GM23338 (cell line): ENCODE data around the gene PCA3. TPM values are rescaled to one million over a fixed set of nuclear protein-coding genes. Genes with fewer than 3 reads are reported as not detected.

Source experiments
- ATAC-seq: fragments of 200-7000 bp; cut with Tn5 transposase; 3 replicates; pipeline ENCODE4 v1.9.1; 2020
- DNase-seq: peaks from one replicate; pipeline ENCODE4 v3.0.0-alpha.2; 2015; ENCODE audit warnings: low spot score
- H2AFZ ChIP-seq: fragments of 200-600 bp; sonication (generic); 2 replicates; pipeline ENCODE4 v1.8.0; 2016; ENCODE audit warnings: antibody characterized with exemption, mild to moderate bottlenecking, moderate library complexity
- H3F3A ChIP-seq: fragments of 200-600 bp; sonication (generic); replicated peaks from 2 replicates; pipeline ENCODE4 v1.8.0; 2017; ENCODE audit warnings: antibody characterized with exemption, mixed run types, low read depth
- H3K27ac ChIP-seq: fragments of 200-600 bp; sonication (generic); 2 replicates; pipeline ENCODE4 v1.6.1; 2016; ENCODE audit warnings: low read depth
- H3K27me3 ChIP-seq: fragments of 200-600 bp; sonication (generic); 2 replicates; pipeline ENCODE4 v1.8.0; 2016; ENCODE audit warnings: mild to moderate bottlenecking, mixed run types, moderate library complexity; ENCODE audit not compliant: insufficient read depth
- H3K36me3 ChIP-seq: fragments of 200-600 bp; sonication (generic); 2 replicates; pipeline ENCODE4 v1.8.0; 2016; ENCODE audit warnings: mild to moderate bottlenecking; ENCODE audit not compliant: insufficient read depth
- H3K4me1 ChIP-seq: fragments of 200-600 bp; sonication (generic); 2 replicates; pipeline ENCODE4 v1.8.0; 2016; ENCODE audit warnings: mild to moderate bottlenecking, moderate library complexity; ENCODE audit not compliant: insufficient read depth
- H3K4me2 ChIP-seq: fragments of 200-600 bp; sonication (generic); 2 replicates; pipeline ENCODE4 v1.7.1; 2017; ENCODE audit warnings: mixed run types
- H3K4me3 ChIP-seq: fragments of 200-600 bp; sonication (generic); 2 replicates; pipeline ENCODE4 v1.6.1; 2016; ENCODE audit warnings: mixed run types
- H3K79me2 ChIP-seq: fragments of 200-600 bp; sonication (generic); replicated peaks from 2 replicates; pipeline ENCODE4 v1.8.0; 2017; ENCODE audit warnings: mild to moderate bottlenecking; ENCODE audit not compliant: insufficient read depth
- H3K9me2 ChIP-seq: fragments of 200-600 bp; sonication (generic); 2 replicates; pipeline ENCODE4 v1.8.0; 2017; ENCODE audit not compliant: insufficient read depth
- H4K20me1 ChIP-seq: fragments of 200-600 bp; sonication (generic); replicated peaks from 2 replicates; pipeline ENCODE4 v1.8.0; 2017; ENCODE audit warnings: mild to moderate bottlenecking; ENCODE audit not compliant: insufficient read depth
- H3K27ac Mint-ChIP-seq: 2 replicates; pipeline ENCODE4 v1.8.0; 2020; ENCODE audit warnings: inconsistent platforms, mild to moderate bottlenecking, moderate library complexity, mixed read lengths
- H3K27me3 Mint-ChIP-seq: 3 replicates; pipeline ENCODE4 v1.8.0; 2022; ENCODE audit warnings: low read depth, mild to moderate bottlenecking, moderate library complexity, mixed read lengths, inconsistent platforms; ENCODE audit not compliant: insufficient read depth, poor library complexity
- H3K36me3 Mint-ChIP-seq: 3 replicates; pipeline ENCODE4 v1.8.0; 2021; ENCODE audit warnings: low read depth, mild to moderate bottlenecking, inconsistent platforms, moderate library complexity, mixed read lengths
- H3K4me1 Mint-ChIP-seq: 3 replicates; pipeline ENCODE4 v1.8.0; 2020; ENCODE audit warnings: mild to moderate bottlenecking, inconsistent platforms, mixed read lengths
- H3K4me3 Mint-ChIP-seq: 3 replicates; pipeline ENCODE4 v1.8.0; 2021; ENCODE audit warnings: moderate library complexity, mild to moderate bottlenecking, inconsistent platforms, mixed read lengths
- H3K9me3 Mint-ChIP-seq: 3 replicates; pipeline ENCODE4 v1.8.0; 2020; ENCODE audit warnings: moderate library complexity, mild to moderate bottlenecking, inconsistent platforms, mixed read lengths
- CREB1 ChIP-seq: fragments of 250-450 bp; sonication (Bioruptor Pico); IDR thresholded peaks from 2 replicates; pipeline ENCODE4 v1.5.0; 2020; ENCODE audit warnings: low read depth, mild to moderate bottlenecking, moderate library complexity
- EZH2 ChIP-seq: fragments of 200-600 bp; sonication (generic); IDR thresholded peaks from one replicate; pipeline ENCODE4 v1.8.0; 2017; ENCODE audit warnings: antibody characterized with exemption, mild to moderate bottlenecking, low read depth; ENCODE audit not compliant: unreplicated experiment
- JUNB ChIP-seq: IDR thresholded peaks from one replicate; pipeline ENCODE4 v1.6.1; 2016; ENCODE audit warnings: antibody characterized with exemption; ENCODE audit not compliant: unreplicated experiment
- NANOG ChIP-seq: IDR thresholded peaks from 2 replicates; pipeline ENCODE4 v1.6.1; 2016; ENCODE audit warnings: antibody characterized with exemption, borderline replicate concordance
- POLR2AphosphoS5 ChIP-seq: IDR thresholded peaks from 2 replicates; pipeline ENCODE4 v1.6.1; 2016; ENCODE audit warnings: antibody characterized with exemption, low read depth
- polyA plus RNA-seq: library from polyadenylated mRNA; unstranded; fragments of >200 nt; fragmentation: Nextera tagmentation; extraction: Ambion mirVana; gene quantifications from 2 replicates; pipeline ENCODE4 v1.2.1, GENCODE V29; 2016
- total RNA-seq: library from RNA; depleted of rRNA; stranded (reverse); fragments of >200 nt; shearing (Covaris generic); gene quantifications from 2 replicates; pipeline ENCODE4 v1.2.3, GENCODE V29; 2014
- TF ChIP-seq, protein P1 (sequence below): fragments of 250-450 bp; sonication (Bioruptor Pico); IDR thresholded peaks from 2 replicates; pipeline ENCODE4 v1.5.0; 2020; ENCODE audit warnings: mild to moderate bottlenecking, moderate library complexity
- TF ChIP-seq, protein P2 (sequence below): IDR thresholded peaks from one replicate; pipeline ENCODE4 v1.6.1; 2018; ENCODE audit warnings: antibody characterized with exemption; ENCODE audit not compliant: unreplicated experiment

PCA3 gene
- total and polyA plus RNA-seq, 2 experiments from 2014 or later, result 0.28 to 0.76 TPM

DNA sequence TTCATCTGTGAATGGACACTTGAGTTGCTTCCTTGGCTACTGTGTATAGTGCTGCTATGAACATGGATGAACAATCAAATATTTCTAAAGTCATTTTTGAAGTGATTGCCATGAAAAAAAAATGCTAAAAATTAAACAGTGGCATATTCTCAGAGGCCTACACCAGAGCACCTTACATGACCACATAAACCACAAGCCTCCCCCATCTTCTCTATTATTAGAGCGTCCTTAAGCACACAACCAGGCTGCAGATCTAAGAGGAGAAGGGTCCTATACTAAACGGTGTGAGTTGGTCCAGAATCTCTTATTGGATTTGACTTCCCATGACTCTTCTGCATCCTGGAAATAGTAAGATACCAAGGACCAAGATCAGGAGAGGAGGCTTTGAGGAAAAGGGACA lies 34.3 kb downstream of the PCA3 start (continued):
- TF ChIP-seq, protein P1, sequence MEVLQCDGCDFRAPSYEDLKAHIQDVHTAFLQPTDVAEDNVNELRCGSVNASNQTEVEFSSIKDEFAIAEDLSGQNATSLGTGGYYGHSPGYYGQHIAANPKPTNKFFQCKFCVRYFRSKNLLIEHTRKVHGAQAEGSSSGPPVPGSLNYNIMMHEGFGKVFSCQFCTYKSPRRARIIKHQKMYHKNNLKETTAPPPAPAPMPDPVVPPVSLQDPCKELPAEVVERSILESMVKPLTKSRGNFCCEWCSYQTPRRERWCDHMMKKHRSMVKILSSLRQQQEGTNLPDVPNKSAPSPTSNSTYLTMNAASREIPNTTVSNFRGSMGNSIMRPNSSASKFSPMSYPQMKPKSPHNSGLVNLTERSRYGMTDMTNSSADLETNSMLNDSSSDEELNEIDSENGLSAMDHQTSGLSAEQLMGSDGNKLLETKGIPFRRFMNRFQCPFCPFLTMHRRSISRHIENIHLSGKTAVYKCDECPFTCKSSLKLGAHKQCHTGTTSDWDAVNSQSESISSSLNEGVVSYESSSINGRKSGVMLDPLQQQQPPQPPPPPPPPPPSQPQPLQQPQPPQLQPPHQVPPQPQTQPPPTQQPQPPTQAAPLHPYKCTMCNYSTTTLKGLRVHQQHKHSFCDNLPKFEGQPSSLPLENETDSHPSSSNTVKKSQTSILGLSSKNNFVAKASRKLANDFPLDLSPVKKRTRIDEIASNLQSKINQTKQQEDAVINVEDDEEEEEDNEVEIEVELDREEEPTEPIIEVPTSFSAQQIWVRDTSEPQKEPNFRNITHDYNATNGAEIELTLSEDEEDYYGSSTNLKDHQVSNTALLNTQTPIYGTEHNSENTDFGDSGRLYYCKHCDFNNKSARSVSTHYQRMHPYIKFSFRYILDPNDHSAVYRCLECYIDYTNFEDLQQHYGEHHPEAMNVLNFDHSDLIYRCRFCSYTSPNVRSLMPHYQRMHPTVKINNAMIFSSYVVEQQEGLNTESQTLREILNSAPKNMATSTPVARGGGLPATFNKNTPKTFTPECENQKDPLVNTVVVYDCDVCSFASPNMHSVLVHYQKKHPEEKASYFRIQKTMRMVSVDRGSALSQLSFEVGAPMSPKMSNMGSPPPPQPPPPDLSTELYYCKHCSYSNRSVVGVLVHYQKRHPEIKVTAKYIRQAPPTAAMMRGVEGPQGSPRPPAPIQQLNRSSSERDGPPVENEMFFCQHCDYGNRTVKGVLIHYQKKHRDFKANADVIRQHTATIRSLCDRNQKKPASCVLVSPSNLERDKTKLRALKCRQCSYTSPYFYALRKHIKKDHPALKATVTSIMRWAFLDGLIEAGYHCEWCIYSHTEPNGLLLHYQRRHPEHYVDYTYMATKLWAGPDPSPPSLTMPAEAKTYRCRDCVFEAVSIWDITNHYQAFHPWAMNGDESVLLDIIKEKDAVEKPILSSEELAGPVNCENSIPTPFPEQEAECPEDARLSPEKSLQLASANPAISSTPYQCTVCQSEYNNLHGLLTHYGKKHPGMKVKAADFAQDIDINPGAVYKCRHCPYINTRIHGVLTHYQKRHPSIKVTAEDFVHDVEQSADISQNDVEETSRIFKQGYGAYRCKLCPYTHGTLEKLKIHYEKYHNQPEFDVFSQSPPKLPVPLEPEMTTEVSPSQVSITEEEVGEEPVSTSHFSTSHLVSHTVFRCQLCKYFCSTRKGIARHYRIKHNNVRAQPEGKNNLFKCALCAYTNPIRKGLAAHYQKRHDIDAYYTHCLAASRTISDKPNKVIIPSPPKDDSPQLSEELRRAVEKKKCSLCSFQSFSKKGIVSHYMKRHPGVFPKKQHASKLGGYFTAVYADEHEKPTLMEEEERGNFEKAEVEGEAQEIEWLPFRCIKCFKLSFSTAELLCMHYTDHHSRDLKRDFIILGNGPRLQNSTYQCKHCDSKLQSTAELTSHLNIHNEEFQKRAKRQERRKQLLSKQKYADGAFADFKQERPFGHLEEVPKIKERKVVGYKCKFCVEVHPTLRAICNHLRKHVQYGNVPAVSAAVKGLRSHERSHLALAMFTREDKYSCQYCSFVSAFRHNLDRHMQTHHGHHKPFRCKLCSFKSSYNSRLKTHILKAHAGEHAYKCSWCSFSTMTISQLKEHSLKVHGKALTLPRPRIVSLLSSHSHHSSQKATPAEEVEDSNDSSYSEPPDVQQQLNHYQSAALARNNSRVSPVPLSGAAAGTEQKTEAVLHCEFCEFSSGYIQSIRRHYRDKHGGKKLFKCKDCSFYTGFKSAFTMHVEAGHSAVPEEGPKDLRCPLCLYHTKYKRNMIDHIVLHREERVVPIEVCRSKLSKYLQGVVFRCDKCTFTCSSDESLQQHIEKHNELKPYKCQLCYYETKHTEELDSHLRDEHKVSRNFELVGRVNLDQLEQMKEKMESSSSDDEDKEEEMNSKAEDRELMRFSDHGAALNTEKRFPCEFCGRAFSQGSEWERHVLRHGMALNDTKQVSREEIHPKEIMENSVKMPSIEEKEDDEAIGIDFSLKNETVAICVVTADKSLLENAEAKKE, result no peak
- TF ChIP-seq POLR2AphosphoS5 (no peak), NANOG (no peak), EZH2 (no peak), CREB1 (CRISPR knock-in tag) (no peak)
- TF ChIP-seq, protein P2, sequence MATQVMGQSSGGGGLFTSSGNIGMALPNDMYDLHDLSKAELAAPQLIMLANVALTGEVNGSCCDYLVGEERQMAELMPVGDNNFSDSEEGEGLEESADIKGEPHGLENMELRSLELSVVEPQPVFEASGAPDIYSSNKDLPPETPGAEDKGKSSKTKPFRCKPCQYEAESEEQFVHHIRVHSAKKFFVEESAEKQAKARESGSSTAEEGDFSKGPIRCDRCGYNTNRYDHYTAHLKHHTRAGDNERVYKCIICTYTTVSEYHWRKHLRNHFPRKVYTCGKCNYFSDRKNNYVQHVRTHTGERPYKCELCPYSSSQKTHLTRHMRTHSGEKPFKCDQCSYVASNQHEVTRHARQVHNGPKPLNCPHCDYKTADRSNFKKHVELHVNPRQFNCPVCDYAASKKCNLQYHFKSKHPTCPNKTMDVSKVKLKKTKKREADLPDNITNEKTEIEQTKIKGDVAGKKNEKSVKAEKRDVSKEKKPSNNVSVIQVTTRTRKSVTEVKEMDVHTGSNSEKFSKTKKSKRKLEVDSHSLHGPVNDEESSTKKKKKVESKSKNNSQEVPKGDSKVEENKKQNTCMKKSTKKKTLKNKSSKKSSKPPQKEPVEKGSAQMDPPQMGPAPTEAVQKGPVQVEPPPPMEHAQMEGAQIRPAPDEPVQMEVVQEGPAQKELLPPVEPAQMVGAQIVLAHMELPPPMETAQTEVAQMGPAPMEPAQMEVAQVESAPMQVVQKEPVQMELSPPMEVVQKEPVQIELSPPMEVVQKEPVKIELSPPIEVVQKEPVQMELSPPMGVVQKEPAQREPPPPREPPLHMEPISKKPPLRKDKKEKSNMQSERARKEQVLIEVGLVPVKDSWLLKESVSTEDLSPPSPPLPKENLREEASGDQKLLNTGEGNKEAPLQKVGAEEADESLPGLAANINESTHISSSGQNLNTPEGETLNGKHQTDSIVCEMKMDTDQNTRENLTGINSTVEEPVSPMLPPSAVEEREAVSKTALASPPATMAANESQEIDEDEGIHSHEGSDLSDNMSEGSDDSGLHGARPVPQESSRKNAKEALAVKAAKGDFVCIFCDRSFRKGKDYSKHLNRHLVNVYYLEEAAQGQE, result no peak

DNA sequence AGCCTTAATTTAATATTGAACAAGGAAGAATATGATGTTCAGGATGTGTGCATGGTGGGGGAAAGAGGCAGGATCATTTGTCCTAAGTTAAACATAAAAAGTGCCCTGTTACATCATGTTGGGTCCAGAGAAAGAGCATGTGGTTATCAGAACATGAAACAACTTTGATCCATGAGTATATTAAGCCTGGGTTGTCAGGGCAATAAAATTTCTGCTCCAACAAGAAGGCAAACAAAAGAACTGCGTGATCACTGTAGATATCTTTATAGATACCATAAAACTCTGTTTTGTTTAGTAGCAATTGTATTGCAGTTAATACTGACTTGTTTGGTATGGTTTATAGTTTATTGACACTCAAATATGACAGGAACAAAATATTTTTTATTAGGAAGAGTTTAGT lies 35.2 kb downstream of the PCA3 start:
- ATAC-seq, result no peak
- no peak for TF ChIP-seq JUNB
- TF ChIP-seq, protein P1, result no peak

More for the DNA sequence above, 35.2 kb downstream of the PCA3 start:
- Mint-ChIP-seq H3K27ac (no peak overlapping the region), H3K36me3 (no peaks in the 10 kb centered on the region), H3K4me1 (peaks cover 22% of the 10 kb centered on the region), H3K4me3 (no peak overlapping the region), H3K9me3 (no peaks in the 10 kb centered on the region), H3K27me3 (no peaks in the 10 kb centered on the region)
- H3K4me3 ChIP-seq, result no peak overlapping the region
- no peak overlapping the region for H3K4me2 ChIP-seq
- H3K9me2 ChIP-seq, result 0 out of 2 replicates have a peak, but pooled peaks cover 4% of the 10 kb centered on the region
- DNase-seq, result no peak
- no peaks in the 10 kb centered on the region for H4K20me1 ChIP-seq
- peaks cover 5% of the 10 kb centered on the region for H3K4me1 ChIP-seq
- H3K27ac ChIP-seq, result no peak overlapping the region
- H2AFZ ChIP-seq, result no peak overlapping the region
- no peaks in the 10 kb centered on the region for H3K36me3 ChIP-seq
- H3K27me3 ChIP-seq, result no peaks in the 10 kb centered on the region
- H3K79me2 ChIP-seq, result no peaks in the 10 kb centered on the region
- H3F3A ChIP-seq, result no peaks in the 10 kb centered on the region
